ENCODE results near the gene POLG2.

Gene POLG2

DNA sequence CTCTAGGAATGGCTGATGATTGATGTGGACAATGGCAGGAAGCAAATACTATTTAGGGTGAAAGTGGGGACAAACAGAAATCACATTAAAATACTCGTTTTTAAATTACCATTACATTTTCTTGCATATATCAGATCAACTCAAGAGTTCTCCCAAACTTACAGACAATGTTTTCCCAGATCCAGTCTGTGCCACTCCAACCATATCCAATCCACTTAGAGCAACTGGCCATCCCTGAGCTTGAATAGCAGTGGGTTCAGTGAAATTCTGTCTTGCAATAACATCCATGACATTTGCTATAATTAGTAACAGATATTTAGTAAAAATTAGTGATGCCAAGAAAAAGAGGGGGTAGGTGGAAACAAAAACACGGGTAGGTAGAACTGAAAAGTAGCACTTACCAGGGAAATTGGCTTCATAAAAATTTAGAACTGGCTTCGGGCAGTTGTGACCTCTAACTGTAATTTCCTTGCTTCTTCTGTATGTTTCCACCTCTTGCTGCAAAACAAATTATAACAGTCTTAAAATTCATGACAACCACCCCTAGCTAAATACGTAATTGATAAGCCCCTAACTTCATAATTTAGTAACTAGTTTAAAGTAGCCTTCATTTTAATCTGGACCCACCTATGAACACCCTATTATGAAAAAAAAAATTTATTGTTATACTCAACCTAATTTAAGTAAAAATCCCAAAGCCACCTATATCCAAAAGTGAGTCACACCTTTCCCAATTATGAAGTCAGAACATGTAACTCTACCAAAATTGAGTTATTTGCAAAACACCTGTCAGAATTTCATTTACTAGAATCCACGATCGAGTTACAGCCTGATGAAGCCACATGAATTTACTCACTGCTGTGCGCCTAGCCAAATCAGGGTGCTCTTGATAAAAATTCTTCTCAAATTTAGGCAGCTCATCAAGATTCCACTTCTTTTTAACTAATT is 7.2 kb upstream of the POLG2 start:
- Histone ChIP-seq H4K20me1 (ENCODE audit: insufficient read depth) (peaks cover 67% of the 10 kb centered on the region), H3K4me2 (peak overlapping the region; percentile 55), H3K79me2 (ENCODE audit: insufficient read depth, low read depth) (peaks cover 88% of the 10 kb centered on the region), H3K36me3 (ENCODE audit: insufficient read depth) (peaks cover 60% of the 10 kb centered on the region), H3K27me3 (ENCODE audit: insufficient read depth, low read depth) (no peaks in the 10 kb centered on the region), H3K27ac (peak overlapping the region; percentile 99; the same call in 1 of the 2 replicates), H2AFZ (ENCODE audit: low read depth) (no peak overlapping the region), H3K4me1 (ENCODE audit: low read depth, poor library complexity, severe bottlenecking) (peaks cover 69% of the 10 kb centered on the region), H3K4me3 (IDR thresholded peaks at IDR 0.05; ENCODE audit: insufficient read depth, low read depth, low read length) (no peak overlapping the region), H3K9ac (peak overlapping the region; percentile 100; the same call in 1 of the 2 replicates)
- TF ChIP-seq, protein P1, sequence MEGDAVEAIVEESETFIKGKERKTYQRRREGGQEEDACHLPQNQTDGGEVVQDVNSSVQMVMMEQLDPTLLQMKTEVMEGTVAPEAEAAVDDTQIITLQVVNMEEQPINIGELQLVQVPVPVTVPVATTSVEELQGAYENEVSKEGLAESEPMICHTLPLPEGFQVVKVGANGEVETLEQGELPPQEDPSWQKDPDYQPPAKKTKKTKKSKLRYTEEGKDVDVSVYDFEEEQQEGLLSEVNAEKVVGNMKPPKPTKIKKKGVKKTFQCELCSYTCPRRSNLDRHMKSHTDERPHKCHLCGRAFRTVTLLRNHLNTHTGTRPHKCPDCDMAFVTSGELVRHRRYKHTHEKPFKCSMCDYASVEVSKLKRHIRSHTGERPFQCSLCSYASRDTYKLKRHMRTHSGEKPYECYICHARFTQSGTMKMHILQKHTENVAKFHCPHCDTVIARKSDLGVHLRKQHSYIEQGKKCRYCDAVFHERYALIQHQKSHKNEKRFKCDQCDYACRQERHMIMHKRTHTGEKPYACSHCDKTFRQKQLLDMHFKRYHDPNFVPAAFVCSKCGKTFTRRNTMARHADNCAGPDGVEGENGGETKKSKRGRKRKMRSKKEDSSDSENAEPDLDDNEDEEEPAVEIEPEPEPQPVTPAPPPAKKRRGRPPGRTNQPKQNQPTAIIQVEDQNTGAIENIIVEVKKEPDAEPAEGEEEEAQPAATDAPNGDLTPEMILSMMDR (conservative IDR thresholded peaks at IDR 0.05; ENCODE audit: low read depth, low read length): no peak

DNA sequence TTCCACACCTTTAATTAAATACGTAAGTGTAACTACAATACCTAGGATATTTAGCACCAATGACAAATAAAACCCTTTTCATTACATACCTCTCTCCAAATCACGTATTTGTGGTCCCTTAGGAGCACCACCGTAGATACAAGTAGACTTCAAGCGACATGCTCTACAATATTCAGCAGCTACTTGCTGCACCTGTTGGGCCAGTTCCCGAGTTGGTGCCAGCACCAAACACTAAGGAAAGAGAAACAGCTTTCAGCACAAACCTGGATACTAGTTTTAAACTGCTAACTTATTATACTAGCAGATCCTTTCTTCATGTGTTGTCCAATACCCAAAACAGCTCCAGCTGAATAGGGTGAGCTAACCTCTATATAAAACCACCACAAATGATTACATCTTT is 6.5 kb upstream of the POLG2 start:
- no peaks in the 10 kb centered on the region for H3K27me3 ChIP-seq (ENCODE audit: insufficient read depth, low read depth)
- peaks cover 65% of the 10 kb centered on the region for H4K20me1 ChIP-seq (ENCODE audit: insufficient read depth)
- TF ChIP-seq, protein P1 (conservative IDR thresholded peaks at IDR 0.05; ENCODE audit: low read depth, low read length): no peak
- peaks cover 70% of the 10 kb centered on the region for H3K4me1 ChIP-seq (ENCODE audit: low read depth, poor library complexity, severe bottlenecking)
- 0 out of 2 replicates have a peak overlapping the region, but pooled peaks have one; percentile 4 for H3K9ac ChIP-seq
- H3K4me2 ChIP-seq: peak overlapping the region; percentile 55; the same call in 1 of the 2 replicates
- H3K36me3 ChIP-seq (ENCODE audit: insufficient read depth): peaks cover 61% of the 10 kb centered on the region
- H3K79me2 ChIP-seq (ENCODE audit: insufficient read depth, low read depth): peaks cover 82% of the 10 kb centered on the region
- H3K4me3 ChIP-seq (IDR thresholded peaks at IDR 0.05; ENCODE audit: insufficient read depth, low read depth, low read length): no peak overlapping the region
- peak overlapping the region; percentile 16; the same call in 1 of the 2 replicates for H3K27ac ChIP-seq
- H2AFZ ChIP-seq (ENCODE audit: low read depth): no peak overlapping the region

DNA sequence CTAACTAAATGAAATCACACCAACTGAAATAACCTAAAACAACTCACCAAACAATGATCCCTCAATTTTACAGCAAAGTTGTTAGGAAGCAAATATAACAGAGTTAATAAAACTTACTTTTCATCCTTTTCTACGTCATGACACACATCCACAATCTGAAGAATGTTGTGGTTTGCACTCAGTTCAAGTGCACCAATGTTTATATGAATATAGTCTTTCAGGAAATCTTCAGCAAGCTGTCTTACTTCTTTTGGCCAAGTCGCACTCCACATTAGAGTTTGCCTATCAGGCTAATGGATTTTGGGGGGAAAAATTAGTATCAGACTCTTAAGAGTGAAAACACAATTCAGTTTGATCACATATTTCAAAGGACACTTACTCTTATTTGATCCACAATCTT is 6.0 kb upstream of the POLG2 start:
- Histone ChIP-seq H3K27me3 (ENCODE audit: insufficient read depth, low read depth) (no peaks in the 10 kb centered on the region), H3K9ac (no peak overlapping the region), H3K4me3 (IDR thresholded peaks at IDR 0.05; ENCODE audit: insufficient read depth, low read depth, low read length) (no peak overlapping the region), H3K36me3 (ENCODE audit: insufficient read depth) (peaks cover 61% of the 10 kb centered on the region), H2AFZ (ENCODE audit: low read depth) (no peak overlapping the region), H3K4me2 (peak overlapping the region; percentile 55; the same call in 1 of the 2 replicates), H3K27ac (peak overlapping the region; percentile 16; the same call in 1 of the 2 replicates), H4K20me1 (ENCODE audit: insufficient read depth) (peaks cover 60% of the 10 kb centered on the region), H3K79me2 (ENCODE audit: insufficient read depth, low read depth) (peaks cover 76% of the 10 kb centered on the region), H3K4me1 (ENCODE audit: low read depth, poor library complexity, severe bottlenecking) (peaks cover 70% of the 10 kb centered on the region)
- TF ChIP-seq, protein P1 (conservative IDR thresholded peaks at IDR 0.05; ENCODE audit: low read depth, low read length): no peak

DNA sequence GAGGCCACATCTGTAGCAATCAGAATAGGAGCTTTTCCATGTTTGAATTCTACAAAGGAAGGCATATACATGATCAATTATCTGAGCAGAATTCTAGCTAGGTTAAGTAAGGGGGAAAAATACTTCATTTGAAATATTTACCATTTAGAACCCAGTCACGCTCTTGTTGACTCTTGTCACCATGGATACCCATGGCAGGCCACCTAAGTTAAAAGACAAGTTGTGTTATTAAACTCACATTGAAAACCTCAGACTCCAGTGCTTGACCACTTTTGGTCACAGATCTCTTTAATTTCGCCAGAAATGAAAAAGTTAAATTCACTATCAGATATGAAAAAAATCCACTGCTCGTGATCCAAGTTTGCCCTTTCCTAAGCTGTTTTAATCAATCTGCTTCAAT is 5.2 kb upstream of the POLG2 start:
- Histone ChIP-seq H3K27me3 (ENCODE audit: insufficient read depth, low read depth) (no peaks in the 10 kb centered on the region), H3K79me2 (ENCODE audit: insufficient read depth, low read depth) (peaks cover 69% of the 10 kb centered on the region), H3K27ac (peak overlapping the region; percentile 16; the same call in 1 of the 2 replicates), H2AFZ (ENCODE audit: low read depth) (no peak overlapping the region), H4K20me1 (ENCODE audit: insufficient read depth) (peaks cover 60% of the 10 kb centered on the region), H3K4me1 (ENCODE audit: low read depth, poor library complexity, severe bottlenecking) (peaks cover 74% of the 10 kb centered on the region), H3K36me3 (ENCODE audit: insufficient read depth) (peaks cover 61% of the 10 kb centered on the region), H3K4me3 (IDR thresholded peaks at IDR 0.05; ENCODE audit: insufficient read depth, low read depth, low read length) (no peak overlapping the region), H3K4me2 (peak overlapping the region; percentile 55; the same call in 1 of the 2 replicates), H3K9ac (no peak overlapping the region)
- TF ChIP-seq, protein P1 (conservative IDR thresholded peaks at IDR 0.05; ENCODE audit: low read depth, low read length): no peak
